Mesothelial cell of epicardium (in vitro differentiated cells): ENCODE data around the gene RPS6KC1. TPM values are rescaled to one million over a fixed set of nuclear protein-coding genes. Genes with fewer than 3 reads are reported as not detected.
"Not testable (repeated sequence)": the region's sequence is repeated elsewhere in the genome, so short reads cannot be mapped to it uniquely, and the experiment has no call there.

Experiments
- DNase-seq, 2 experiments: peaks; one replicate each; pipeline ENCODE4 v3.0.0; 2021; ENCODE audit warnings: low spot score in 2 of 2; ENCODE audit not compliant: unreplicated experiment in 2 of 2
- H3K27ac Mint-ChIP-seq: 2 replicates; pipeline ENCODE4 v1.8.0; 2021; ENCODE audit warnings: mixed read lengths
- H3K27me3 Mint-ChIP-seq: 2 replicates; pipeline ENCODE4 v1.8.0; 2021; ENCODE audit warnings: low read depth, mixed read lengths
- H3K36me3 Mint-ChIP-seq: 2 replicates; pipeline ENCODE4 v1.8.0; 2021; ENCODE audit warnings: mixed read lengths
- H3K4me1 Mint-ChIP-seq: 2 replicates; pipeline ENCODE4 v1.8.0; 2021; ENCODE audit warnings: mixed read lengths
- H3K4me3 Mint-ChIP-seq: 2 replicates; pipeline ENCODE4 v1.8.0; 2021; ENCODE audit warnings: mild to moderate bottlenecking, moderate library complexity, mixed read lengths
- H3K9me3 Mint-ChIP-seq: 2 replicates; pipeline ENCODE4 v1.8.0; 2021; ENCODE audit warnings: mixed read lengths
- CTCF ChIP-seq: fragments of 200-600 bp; sonication (generic); IDR thresholded peaks from one replicate; pipeline ENCODE4 v1.5.0; 2021; ENCODE audit warnings: antibody characterized with exemption; ENCODE audit not compliant: unreplicated experiment
- total RNA-seq: library from RNA; stranded (reverse); gene quantifications from 3 replicates; pipeline ENCODE4 v1.2.1, GENCODE V29; 2021

Gene RPS6KC1
- total RNA-seq, 1 donor from 2014 or later = 28.5 TPM

DNA sequence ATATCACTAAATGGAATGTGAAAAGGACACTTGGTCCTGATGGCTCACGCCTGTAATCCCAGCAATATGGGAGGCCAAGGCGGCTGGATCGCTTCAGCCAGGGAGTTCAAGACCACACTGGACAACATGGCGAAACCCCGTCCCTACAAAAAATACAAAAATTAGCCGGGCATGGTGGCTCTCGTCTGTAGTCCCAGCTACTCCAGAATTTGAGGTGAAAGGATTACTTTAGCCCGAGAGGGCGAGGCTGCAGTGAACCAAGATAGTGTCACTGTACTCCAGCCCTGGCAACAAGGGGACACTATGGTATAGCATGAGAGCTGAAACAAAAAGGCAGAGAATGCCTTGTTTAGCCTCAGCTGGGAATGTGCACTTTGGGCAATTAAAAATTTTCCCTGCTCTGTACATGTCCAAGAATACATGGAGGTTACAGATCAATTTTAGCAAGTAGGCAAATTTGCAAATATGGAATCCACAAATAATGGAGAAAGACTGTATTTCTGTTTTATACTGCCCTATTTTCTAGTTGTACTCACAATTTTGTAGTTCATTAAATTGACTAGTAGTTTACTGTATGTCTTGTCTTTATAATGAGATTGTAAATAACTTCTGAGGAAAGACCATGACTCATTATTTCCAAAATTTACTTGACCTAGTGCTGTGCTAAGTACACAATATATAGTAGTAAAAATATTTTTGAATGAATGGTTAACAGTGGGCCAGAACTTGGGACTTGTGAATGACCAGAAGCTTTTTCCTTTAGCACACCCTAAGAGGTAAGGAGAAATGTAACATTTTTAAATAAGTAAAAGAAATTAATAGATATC lies 33.4 kb upstream of the RPS6KC1 start:
- Mint-ChIP-seq H3K27ac (no peak overlapping the region), H3K27me3 (peaks cover 3% of the 10 kb centered on the region), H3K9me3 (no peaks in the 10 kb centered on the region), H3K36me3 (no peaks in the 10 kb centered on the region), H3K4me3 (no peak overlapping the region), H3K4me1 (peaks cover 15% of the 10 kb centered on the region)
- TF ChIP-seq CTCF = no peak
- no peak for DNase-seq

DNA sequence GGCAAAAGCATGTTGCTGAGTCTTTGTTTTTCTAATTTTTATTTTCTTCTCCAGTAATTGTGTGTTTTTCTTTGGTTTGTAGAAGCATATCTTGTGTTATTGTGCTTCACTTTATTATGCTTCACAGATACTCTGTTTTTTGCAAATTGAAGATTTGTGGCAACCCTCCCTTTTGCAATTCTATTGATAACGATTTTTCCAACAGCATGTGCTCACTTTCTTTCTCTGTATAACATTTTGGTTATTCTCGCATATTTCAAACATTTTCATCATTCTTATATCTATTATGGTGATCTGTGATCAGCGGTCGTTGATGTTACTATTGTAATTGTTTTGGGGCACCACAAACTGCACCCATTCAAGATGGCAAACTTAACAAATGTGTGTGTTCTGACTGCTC lies 31.6 kb upstream of the RPS6KC1 start:
- H3K27ac Mint-ChIP-seq = no peak overlapping the region
- no peak for TF ChIP-seq CTCF
- no peaks in the 10 kb centered on the region for H3K36me3 Mint-ChIP-seq
- H3K4me3 Mint-ChIP-seq = no peak overlapping the region
- H3K9me3 Mint-ChIP-seq = no peaks in the 10 kb centered on the region
- no peak for DNase-seq
- H3K27me3 Mint-ChIP-seq = peaks cover 3% of the 10 kb centered on the region
- peaks cover 7% of the 10 kb centered on the region for H3K4me1 Mint-ChIP-seq

DNA sequence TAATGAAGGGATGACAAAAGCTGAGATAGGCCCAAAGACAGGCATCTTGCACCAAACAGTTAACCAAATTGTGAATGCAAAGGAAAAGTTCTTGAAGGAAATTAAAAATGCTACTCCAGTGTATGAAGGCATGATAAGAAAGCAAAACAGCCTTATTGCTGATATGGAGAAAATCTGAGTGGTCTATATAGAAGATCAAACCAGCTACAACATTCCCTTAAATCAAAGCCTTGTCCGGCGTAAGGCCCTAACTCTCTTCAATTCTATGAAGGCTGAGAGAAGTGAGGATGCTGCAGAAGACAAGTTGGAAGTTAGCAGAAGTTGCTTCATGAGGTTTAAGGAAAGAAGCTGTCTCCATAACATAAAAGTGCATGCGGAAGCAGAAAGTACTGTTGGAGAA lies 31.0 kb upstream of the RPS6KC1 start:
- peaks cover under 1% of the 10 kb centered on the region for H3K4me1 Mint-ChIP-seq
- H3K36me3 Mint-ChIP-seq = no peaks in the 10 kb centered on the region
- H3K9me3 Mint-ChIP-seq = peaks cover 2% of the 10 kb centered on the region
- H3K27ac Mint-ChIP-seq = no peak overlapping the region
- peaks cover 3% of the 10 kb centered on the region for H3K27me3 Mint-ChIP-seq
- no peak for DNase-seq
- H3K4me3 Mint-ChIP-seq = no peak overlapping the region
- no peak for TF ChIP-seq CTCF

DNA sequence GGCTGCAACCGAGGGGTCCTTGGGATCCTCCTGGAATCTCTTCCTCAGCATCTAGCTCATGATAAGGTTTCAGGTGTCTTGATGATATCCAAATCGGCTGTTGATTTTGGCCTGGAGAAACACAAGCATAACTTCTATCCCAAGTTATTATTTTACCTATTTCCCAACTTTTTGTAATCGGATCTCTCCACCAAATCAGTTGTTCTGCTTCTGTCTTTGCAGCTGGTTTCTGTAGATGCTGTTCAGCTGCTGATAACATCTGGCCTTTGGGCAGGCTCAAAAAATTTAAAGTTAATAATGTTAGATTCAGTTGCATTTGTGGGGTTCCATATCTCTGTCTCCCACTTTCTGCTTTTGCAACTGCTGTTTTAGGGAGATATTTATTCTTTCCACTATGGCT lies 24.0 kb upstream of the RPS6KC1 start:
- H3K4me3 Mint-ChIP-seq, H3K27me3 Mint-ChIP-seq, H3K27ac Mint-ChIP-seq, H3K36me3 Mint-ChIP-seq, H3K4me1 Mint-ChIP-seq, DNase-seq: not testable (repeated sequence)
- peaks cover 22% of the 10 kb centered on the region for H3K9me3 Mint-ChIP-seq

DNA sequence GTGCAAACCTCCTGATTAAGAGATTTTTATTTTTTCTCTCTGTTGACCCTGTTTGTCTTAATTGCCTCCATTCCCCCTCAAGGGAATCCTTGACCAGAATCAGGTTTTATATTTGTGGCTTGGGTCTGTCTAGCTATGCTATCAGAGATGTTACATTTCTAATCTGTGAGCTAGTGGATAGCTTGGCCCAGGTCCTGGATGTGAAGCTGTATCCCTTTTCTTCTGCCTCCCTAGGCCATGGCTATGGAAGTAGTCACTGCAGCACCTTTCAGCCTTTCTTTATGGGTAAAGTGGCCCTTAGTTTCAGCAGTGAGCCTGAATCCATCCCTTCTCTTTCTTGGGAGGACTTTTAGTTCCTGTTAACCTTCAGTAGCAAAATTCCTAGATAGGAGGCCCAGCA lies 18.4 kb upstream of the RPS6KC1 start:
- H3K27ac Mint-ChIP-seq = no peak overlapping the region
- peaks cover 10% of the 10 kb centered on the region for H3K4me1 Mint-ChIP-seq
- DNase-seq = no peak
- H3K9me3 Mint-ChIP-seq = peaks cover 4% of the 10 kb centered on the region
- H3K27me3 Mint-ChIP-seq = peaks cover 13% of the 10 kb centered on the region
- no peaks in the 10 kb centered on the region for H3K36me3 Mint-ChIP-seq
- no peak overlapping the region for H3K4me3 Mint-ChIP-seq
- TF ChIP-seq CTCF = no peak

- H3K27ac Mint-ChIP-seq = no peak overlapping the region
- peaks cover 12% of the 10 kb centered on the region for H3K4me1 Mint-ChIP-seq
- TF ChIP-seq CTCF = no peak
- peaks cover 4% of the 10 kb centered on the region for H3K9me3 Mint-ChIP-seq
- H3K27me3 Mint-ChIP-seq = peaks cover 5% of the 10 kb centered on the region
- no peak for DNase-seq
- H3K4me3 Mint-ChIP-seq = no peak overlapping the region
- H3K36me3 Mint-ChIP-seq = no peaks in the 10 kb centered on the region
These were observed 16.3 kb upstream of the RPS6KC1 start for GRCh38 chr1:213034713-213035112.
